SK-N-SH (cell line): ENCODE measurements around the gene MATK. TPM values are rescaled to one million over a fixed set of nuclear protein-coding genes. Genes with fewer than 3 reads are reported as not detected.

Experiments
- CTCF ChIA-PET: fragments of 300-600, 350-600 bp; formaldehyde crosslinking; extraction: SDS; loops from one replicate; lab custom pipeline; 2021; lab: Yijun Ruan, JAX
- POLR2A ChIA-PET: fragments of 350-600 bp; sonication (Branson Sonifier 250); formaldehyde crosslinking; extraction: SDS; loops from one replicate; lab custom pipeline; 2020; ENCODE audit warnings: antibody characterized with exemption, inconsistent platforms; lab: Yijun Ruan, JAX
- DNase-seq: peaks from one replicate; pipeline ENCODE4 v3.0.0; 2012
- H2AFZ ChIP-seq: fragments of 200-600 bp; sonication (generic); 2 replicates; pipeline ENCODE4 v1.8.1; 2016; ENCODE audit warnings: antibody characterized with exemption, mild to moderate bottlenecking, low read depth
- H3F3A ChIP-seq: fragments of 200-600 bp; sonication (generic); replicated peaks from 2 replicates; pipeline ENCODE3; 2016; ENCODE audit warnings: antibody characterized with exemption, mild to moderate bottlenecking; ENCODE audit not compliant: insufficient read depth
- H3K27ac ChIP-seq, 2 experiments: fragments of 200-500 bp in 1 of 2; fragments of 200-600 bp in 1 of 2; sonication (Bioruptor generic) in 1 of 2; sonication (generic), shearing (Covaris generic) in 1 of 2; 2 replicates each; pipeline versions ENCODE4 v1.5.1 to v1.6.1; 2014 to 2016; ENCODE audit warnings: low read depth in 2 of 2, inconsistent platforms in 1 of 2, low read length in 1 of 2, mild to moderate bottlenecking in 1 of 2, mixed read lengths in 1 of 2
- H3K27me3 ChIP-seq: fragments of 200-600 bp; sonication (generic), shearing (Covaris generic); 2 replicates; pipeline ENCODE4 v1.6.1; 2016; ENCODE audit warnings: mixed run types; ENCODE audit not compliant: insufficient read depth
- H3K36me3 ChIP-seq, 2 experiments: fragments of 200-500 bp in 1 of 2; fragments of 200-600 bp in 1 of 2; sonication (Bioruptor generic) in 1 of 2; sonication (generic) in 1 of 2; replicated peaks in 1 of 2; 2 replicates each; pipeline versions ENCODE3 to v1.5.1; 2014 to 2016; ENCODE audit warnings: low read length in 1 of 2, mild to moderate bottlenecking in 1 of 2; ENCODE audit not compliant: insufficient read depth in 2 of 2, control insufficient read depth in 1 of 2
- H3K4me1 ChIP-seq, 2 experiments: fragments of 200-500 bp in 1 of 2; fragments of 200-600 bp in 1 of 2; sonication (Bioruptor generic) in 1 of 2; sonication (generic), shearing (Covaris generic) in 1 of 2; 2 replicates each; pipeline versions ENCODE4 v1.5.1 to v1.6.1; 2014 to 2016; ENCODE audit warnings: low read depth in 1 of 2, low read length in 1 of 2, mixed run types in 1 of 2; ENCODE audit not compliant: insufficient read depth in 2 of 2, control insufficient read depth in 1 of 2
- H3K4me2 ChIP-seq: fragments of 200-600 bp; sonication (generic), shearing (Covaris generic); 2 replicates; pipeline ENCODE4 v1.6.1; 2017; ENCODE audit warnings: mixed run types
- H3K4me3 ChIP-seq, 2 experiments: fragments of 200-500 bp in 1 of 2; fragments of 200-600 bp in 1 of 2; sonication (Bioruptor generic) in 1 of 2; sonication (generic), shearing (Covaris generic) in 1 of 2; 2 replicates each; pipeline versions ENCODE4 v1.5.1 to v1.8.1; 2014 to 2016; ENCODE audit warnings: low read depth in 2 of 2, inconsistent platforms in 1 of 2, low read length in 1 of 2, mild to moderate bottlenecking in 1 of 2, mixed read lengths in 1 of 2, moderate library complexity in 1 of 2
- H3K79me2 ChIP-seq: fragments of 200-600 bp; sonication (generic); 2 replicates; pipeline ENCODE4 v1.8.1; 2017; ENCODE audit warnings: mild to moderate bottlenecking; ENCODE audit not compliant: insufficient read depth
- H3K9ac ChIP-seq: fragments of 200-600 bp; sonication (generic); 2 replicates; pipeline ENCODE4 v1.6.1; 2017; ENCODE audit warnings: mixed run types
- H3K9me2 ChIP-seq: fragments of 200-600 bp; sonication (generic); 2 replicates; pipeline ENCODE4 v1.6.1; 2017; ENCODE audit warnings: mixed run types
- H3K9me3 ChIP-seq: fragments of 200-600 bp; sonication (generic); 2 replicates; pipeline ENCODE4 v1.6.1; 2017; ENCODE audit warnings: mixed run types, mild to moderate bottlenecking, moderate library complexity
- H4K20me1 ChIP-seq: fragments of 200-600 bp; sonication (generic); 2 replicates; pipeline ENCODE4 v1.6.1; 2017; ENCODE audit warnings: mild to moderate bottlenecking, mixed run types; ENCODE audit not compliant: insufficient read depth
- CHD2 ChIP-seq: fragments of 150-350 bp; IDR thresholded peaks from 2 replicates; pipeline ENCODE4 v1.6.1; 2018; ENCODE audit warnings: low read length; ENCODE audit not compliant: partially characterized antibody
- FOXJ3 ChIP-seq: sonication (generic); formaldehyde crosslinking; IDR thresholded peaks from 2 replicates; pipeline ENCODE4 v1.5.1; 2020; ENCODE audit warnings: mild to moderate bottlenecking, missing genetic modification reagents
- GABPA ChIP-seq: IDR thresholded peaks from 2 replicates; pipeline ENCODE4 v1.4.0; 2012; ENCODE audit warnings: low read depth, mild to moderate bottlenecking
- JUND ChIP-seq: IDR thresholded peaks from 2 replicates; pipeline ENCODE4 v1.4.0; 2012
- MAX ChIP-seq: IDR thresholded peaks from 2 replicates; pipeline ENCODE4 v1.4.0; 2012; ENCODE audit warnings: low read depth
- NFIC ChIP-seq: IDR thresholded peaks from 2 replicates; pipeline ENCODE4 v1.4.0; 2012; ENCODE audit warnings: borderline replicate concordance
- NRF1 ChIP-seq: IDR thresholded peaks from 2 replicates; pipeline ENCODE4 v1.6.1; 2012; ENCODE audit warnings: low read depth, mild to moderate bottlenecking, low read length
- POLR2AphosphoS5 ChIP-seq: IDR thresholded peaks from 2 replicates; pipeline ENCODE4 v1.6.1; 2012; ENCODE audit warnings: low read depth, low read length
- RAD21 ChIP-seq: IDR thresholded peaks from 2 replicates; pipeline ENCODE4 v1.6.1; 2012; ENCODE audit warnings: mild to moderate bottlenecking, low read length
- REST ChIP-seq: IDR thresholded peaks from 2 replicates; pipeline ENCODE4 v1.6.1; 2012; ENCODE audit warnings: mild to moderate bottlenecking, low read depth, low read length, moderate library complexity
- SIN3A ChIP-seq: IDR thresholded peaks from 2 replicates; pipeline ENCODE4 v1.6.1; 2012; ENCODE audit warnings: low read depth, mild to moderate bottlenecking, low read length, moderate library complexity, borderline replicate concordance
- SMC3 ChIP-seq: IDR thresholded peaks from 2 replicates; pipeline ENCODE4 v1.6.1; 2012; ENCODE audit warnings: low read depth, low read length, improper control_type of control experiment
- TCF12 ChIP-seq: IDR thresholded peaks from 2 replicates; pipeline ENCODE4 v1.4.0; 2012
- TEAD4 ChIP-seq: IDR thresholded peaks from 2 replicates; pipeline ENCODE4 v1.4.0; 2012; ENCODE audit warnings: mild to moderate bottlenecking, borderline replicate concordance; ENCODE audit not compliant: insufficient read depth
- WGBS: methylation state at CpG from one replicate; pipeline ENCODE4 v1.1.6; 2017; ENCODE audit warnings: low lambda C conversion rate; 5-methylcytosine and 5-hydroxymethylcytosine counted together
- polyA plus RNA-seq, 3 experiments: library from polyadenylated mRNA; depleted of rRNA; stranded (reverse); fragments of >200 nt; gene quantifications; 2 replicates each; pipeline ENCODE4 v1.2.3, GENCODE V29; 2012

The MATK gene
- polyA plus RNA-seq, 1 of the 3 experiments (the other 2 are of a cell fraction): not detected

DNA sequence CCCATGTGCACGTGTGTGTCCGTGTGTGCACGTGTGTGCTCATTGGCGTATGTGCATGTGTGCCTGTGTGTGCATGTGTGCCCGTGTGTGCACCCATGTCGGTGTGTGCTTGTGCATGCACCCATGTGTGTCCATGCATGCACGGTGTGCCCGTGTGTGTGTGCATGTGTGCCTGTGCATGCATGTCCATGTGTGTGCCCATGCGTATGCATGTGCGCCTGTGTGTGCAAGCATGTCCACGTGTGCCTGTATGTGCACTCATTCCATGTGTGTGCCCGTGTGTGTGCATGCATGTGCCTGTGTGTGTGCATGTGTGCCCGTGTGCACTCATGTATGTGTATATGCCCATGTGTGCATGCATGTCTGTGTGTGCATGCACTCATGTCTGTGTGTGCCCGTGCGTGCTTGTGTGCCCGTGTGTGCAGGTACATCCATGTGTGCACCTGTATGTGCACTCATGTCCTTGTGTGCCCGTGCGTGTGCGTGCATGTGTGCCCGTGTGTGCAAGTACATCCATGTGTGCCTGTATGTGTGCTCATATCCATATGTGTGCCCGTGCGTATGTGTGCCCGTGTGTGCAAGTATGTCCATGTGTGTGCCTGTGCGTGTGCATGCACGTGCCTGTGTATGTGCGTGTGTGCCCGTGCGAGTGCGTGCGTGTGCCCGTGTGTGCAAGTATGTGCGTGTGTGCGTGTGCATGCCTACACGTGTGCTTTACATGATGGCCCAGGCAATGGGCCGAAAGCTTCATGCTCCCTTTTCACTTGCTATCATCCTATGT is 21.6 kb upstream of the MATK start:
- H3K9me2 ChIP-seq: no peaks in the 10 kb centered on the region
- H3K4me1 ChIP-seq: no peaks in the 10 kb centered on the region

DNA sequence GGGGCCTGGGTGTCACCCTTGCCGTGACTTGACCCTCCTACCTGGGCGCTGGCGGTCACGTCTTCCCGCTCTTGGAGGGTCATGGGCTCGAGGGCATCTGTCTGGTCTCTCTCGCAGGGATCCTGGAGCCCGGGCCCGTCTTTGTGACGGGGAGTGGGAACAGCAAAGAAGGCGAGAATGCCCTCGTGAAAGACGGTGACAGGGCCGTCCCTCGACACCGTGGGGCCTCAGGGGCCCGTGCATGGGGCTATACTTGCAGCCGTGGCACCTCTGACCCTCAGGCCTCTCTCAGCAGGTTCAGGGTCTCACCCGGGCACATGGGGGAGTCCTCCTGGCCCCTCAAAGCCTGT is 20.9 kb upstream of the MATK start:
- no peak for TF ChIP-seq SMC3
- TF ChIP-seq GABPA: no peak
- no peak for TF ChIP-seq POLR2AphosphoS5
- Histone ChIP-seq H4K20me1 (no peaks in the 10 kb centered on the region), H3F3A (peaks cover 7% of the 10 kb centered on the region), H3K9me3 (no peaks in the 10 kb centered on the region), H3K27ac (no peak overlapping the region), H3K9ac (no peak overlapping the region), H3K79me2 (no peaks in the 10 kb centered on the region), H3K36me3 (no peaks in the 10 kb centered on the region), H3K4me1 (no peaks in the 10 kb centered on the region), H3K4me2 (no peak overlapping the region), H3K4me3 (no peak overlapping the region), H2AFZ (no peak overlapping the region), H3K27me3 (peaks cover 3% of the 10 kb centered on the region; the same call in 1 of the 2 replicates), H3K9me2 (no peaks in the 10 kb centered on the region)
- POLR2A ChIA-PET: no interaction called here
- WGBS: 73% methylated on average over 3 of the region's 19 CpGs
- no peak for DNase-seq
- CTCF ChIA-PET: interaction anchor here (1.5 kb wide), 1 partner anchor 15 kb away, joined by 4 read pairs; no protein-coding TSS in a partner anchor

More for the DNA sequence above, 21.6 kb upstream of the MATK start:
- H3K9ac ChIP-seq: no peak overlapping the region
- H3K79me2 ChIP-seq: no peaks in the 10 kb centered on the region
- no peak overlapping the region for H2AFZ ChIP-seq
- peaks cover 7% of the 10 kb centered on the region for H3F3A ChIP-seq
- no peak for TF ChIP-seq FOXJ3 (CRISPR knock-in tag)
- no peak for TF ChIP-seq TCF12
- no peak for TF ChIP-seq REST
- TF ChIP-seq TEAD4: no peak
- no peak for TF ChIP-seq MAX
- no peak for TF ChIP-seq SMC3
- TF ChIP-seq RAD21: no peak
- TF ChIP-seq NFIC: no peak
- no peak for TF ChIP-seq CHD2
- TF ChIP-seq NRF1: no peak
- no peak for TF ChIP-seq JUND
- TF ChIP-seq SIN3A: no peak
- no peaks in the 10 kb centered on the region for H3K36me3 ChIP-seq
- H3K27ac ChIP-seq: no peak overlapping the region
- no peaks in the 10 kb centered on the region for H3K9me3 ChIP-seq
- H4K20me1 ChIP-seq: no peaks in the 10 kb centered on the region
- no peak for DNase-seq
- ChIA-PET POLR2A (no interaction called here), CTCF (interaction anchor here (1.4 to 1.5 kb wide), 3 partner anchors 14 to 24 kb away, joined by 4 to 6 read pairs (median 4); no protein-coding TSS in a partner anchor)
- no peak overlapping the region for H3K4me3 ChIP-seq
- WGBS: 87% methylated on average over 31 of the region's 35 CpGs
- no peak overlapping the region for H3K4me2 ChIP-seq
- no peaks in the 10 kb centered on the region for H3K27me3 ChIP-seq
